ENCODE results near the gene TMEM80. TPM values are rescaled to one million over a fixed set of nuclear protein-coding genes. Genes with fewer than 3 reads are reported as not detected.
"Not testable (repeated sequence)": the region's sequence is repeated elsewhere in the genome, so short reads cannot be mapped to it uniquely, and the experiment has no call there.

TMEM80 gene
- total RNA-seq, 2 donors from 2014 or later: 17.0 to 17.8 TPM

DNA sequence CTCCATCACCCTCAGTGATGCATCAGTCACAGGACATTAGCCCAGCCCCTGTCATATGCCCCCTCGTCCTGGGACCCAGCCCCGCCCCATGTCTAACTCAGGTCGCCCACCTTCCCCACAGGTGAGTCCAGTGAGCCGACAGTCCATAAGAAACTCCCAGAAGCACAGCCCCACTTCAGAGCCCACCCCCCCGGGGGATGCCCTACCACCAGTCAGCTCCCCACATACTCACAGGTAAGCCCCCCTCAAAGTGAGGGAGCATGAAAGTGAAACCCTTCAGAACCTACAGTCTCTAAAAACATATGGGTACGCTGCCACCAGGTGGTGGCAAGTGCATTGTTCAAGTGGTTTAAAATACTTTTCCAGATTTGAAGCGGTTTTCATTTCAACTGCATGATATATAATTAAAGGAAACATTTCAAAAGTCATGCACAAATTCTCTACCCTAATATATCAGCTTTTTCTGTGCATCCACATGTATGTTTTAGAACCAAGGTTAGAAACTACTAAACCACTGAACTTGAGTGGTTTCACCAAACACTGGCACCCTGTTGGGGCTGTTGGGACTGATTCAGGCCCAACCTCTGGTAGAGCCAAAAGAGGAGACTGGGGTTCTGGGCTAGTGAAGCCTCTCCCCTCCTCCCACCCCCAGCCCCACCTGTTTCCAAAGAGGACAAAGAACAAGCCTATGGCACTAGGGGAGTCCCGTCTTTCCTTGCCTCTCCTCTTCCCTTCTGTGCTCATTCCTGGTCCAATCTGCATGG, 27.7 kb downstream of the TMEM80 start:
- Mint-ChIP-seq H3K4me3 (peak overlapping the region; percentile 46 to 84), H3K27ac (no peak overlapping the region), H3K9me3 (no peaks in the 10 kb centered on the region), H3K4me1 (ENCODE audit: low read depth) (peaks cover 20% of the 10 kb centered on the region), H3K27me3 (ENCODE audit: low read depth) (peaks cover 25% of the 10 kb centered on the region), H3K36me3 (ENCODE audit: insufficient read depth in 2 of 2) (peaks cover 0 to 2% of the 10 kb centered on the region in 2 donors)
- ATAC-seq (replicated peaks in 1 of 2) (peak; percentile 20 to 61), DNase-seq (peak; percentile 53)

DNA sequence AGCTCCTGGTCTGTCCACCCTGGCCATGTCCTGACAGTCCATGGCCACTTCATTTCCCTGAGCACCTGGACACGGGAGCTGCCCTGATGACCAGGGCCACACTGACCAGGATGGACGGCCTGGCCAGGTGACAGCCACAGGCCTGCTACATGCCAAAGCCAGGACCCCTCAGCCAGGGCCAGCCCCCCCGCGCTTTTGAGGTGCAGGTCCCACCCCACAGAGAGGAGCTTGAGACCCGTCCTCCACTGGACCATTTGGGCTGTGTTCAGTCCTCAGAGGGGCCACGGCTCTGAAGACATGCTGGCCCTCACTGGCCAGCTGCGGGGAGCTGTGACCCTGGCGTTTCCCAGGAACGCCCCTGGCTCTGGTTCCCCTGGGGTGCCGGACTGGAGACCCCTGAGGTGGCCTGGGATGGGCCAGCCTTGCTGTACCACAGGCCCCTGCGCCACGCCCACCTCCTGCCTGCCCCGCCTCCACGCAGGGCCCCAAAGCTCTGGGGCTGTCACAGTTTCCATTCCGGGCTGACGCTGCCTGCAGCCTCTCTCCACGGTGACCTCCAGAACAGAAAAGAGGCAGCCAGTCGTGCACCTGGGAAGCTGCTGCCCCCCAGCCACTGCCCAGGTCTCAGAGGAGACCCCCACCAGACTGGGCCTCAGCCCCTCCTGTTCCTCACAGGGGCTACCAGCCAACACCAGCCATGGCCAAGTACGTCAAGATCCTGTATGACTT, 28.6 kb downstream of the TMEM80 start:
- no peak overlapping the region for H3K4me3 Mint-ChIP-seq
- no peak for ATAC-seq (replicated peaks in 1 of 2)

GRCh38 chr11:724778-725386, 29.3 kb downstream of the TMEM80 start:
- H3K27ac Mint-ChIP-seq: no peak overlapping the region
- H3K36me3 Mint-ChIP-seq (ENCODE audit: insufficient read depth in 2 of 2): peaks cover 0 to 2% of the 10 kb centered on the region in 2 donors

More for the DNA sequence above, 28.6 kb downstream of the TMEM80 start:
- Mint-ChIP-seq H3K27me3 (ENCODE audit: low read depth) (peaks cover 23% of the 10 kb centered on the region), H3K4me1 (ENCODE audit: low read depth) (peaks cover 20% of the 10 kb centered on the region), H3K27ac (no peak overlapping the region), H3K36me3 (ENCODE audit: insufficient read depth in 2 of 2) (peaks cover 0 to 2% of the 10 kb centered on the region in 2 donors), H3K9me3 (no peaks in the 10 kb centered on the region)
- no peak for DNase-seq

GRCh38 chr11:725624-726202, 30.1 kb downstream of the TMEM80 start:
- no peak for DNase-seq
- ATAC-seq (replicated peaks in 1 of 2): peak; percentile 3 to 17
- Mint-ChIP-seq H3K4me3 (peak overlapping the region; percentile 63 to 81), H3K36me3 (ENCODE audit: insufficient read depth in 2 of 2) (peaks cover 0 to 2% of the 10 kb centered on the region in 2 donors), H3K27me3 (ENCODE audit: low read depth) (peaks cover 12% of the 10 kb centered on the region), H3K4me1 (ENCODE audit: low read depth) (peaks cover 20% of the 10 kb centered on the region), H3K9me3 (no peaks in the 10 kb centered on the region), H3K27ac (no peak overlapping the region)

More at GRCh38 chr11:724778-725386, 29.3 kb downstream of the TMEM80 start:
- DNase-seq: no peak
- Mint-ChIP-seq H3K27me3 (ENCODE audit: low read depth) (peaks cover 16% of the 10 kb centered on the region), H3K9me3 (no peaks in the 10 kb centered on the region), H3K4me1 (ENCODE audit: low read depth) (peaks cover 20% of the 10 kb centered on the region), H3K4me3 (peak overlapping the region; percentile 63 to 81)
- ATAC-seq (replicated peaks in 1 of 2): no peak

- ATAC-seq (replicated peaks in 1 of 2) (peak; percentile 44 to 68), DNase-seq (peak; percentile 69 to 70)
- H3K4me1 Mint-ChIP-seq (ENCODE audit: low read depth): peaks cover 16% of the 10 kb centered on the region
- peaks cover 0 to 2% of the 10 kb centered on the region in 2 donors for H3K36me3 Mint-ChIP-seq (ENCODE audit: insufficient read depth in 2 of 2)
- peaks cover 8% of the 10 kb centered on the region for H3K27me3 Mint-ChIP-seq (ENCODE audit: low read depth)
- peak overlapping the region; percentile 65 to 81 for H3K4me3 Mint-ChIP-seq
- no peak overlapping the region for H3K27ac Mint-ChIP-seq
- H3K9me3 Mint-ChIP-seq: no peaks in the 10 kb centered on the region
Measured at GRCh38 chr11:726278-727220, 30.9 kb downstream of the TMEM80 start.

DNA sequence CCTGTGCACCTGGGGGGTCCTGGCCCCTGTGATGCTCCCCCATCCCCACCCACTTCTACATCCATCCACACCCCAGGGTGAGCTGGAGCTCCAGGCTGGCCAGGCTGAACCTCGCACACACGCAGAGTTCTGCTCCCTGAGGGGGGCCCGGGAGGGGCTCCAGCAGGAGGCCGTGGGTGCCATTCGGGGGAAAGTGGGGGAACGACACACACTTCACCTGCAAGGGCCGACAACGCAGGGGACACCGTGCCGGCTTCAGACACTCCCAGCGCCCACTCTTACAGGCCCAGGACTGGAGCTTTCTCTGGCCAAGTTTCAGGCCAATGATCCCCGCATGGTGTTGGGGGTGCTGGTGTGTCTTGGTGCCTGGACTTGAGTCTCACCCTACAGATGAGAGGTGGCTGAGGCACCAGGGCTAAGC, 31.7 kb downstream of the TMEM80 start:
- H3K27ac Mint-ChIP-seq: no peak overlapping the region
- peaks cover 0 to 2% of the 10 kb centered on the region in 2 donors for H3K36me3 Mint-ChIP-seq (ENCODE audit: insufficient read depth in 2 of 2)
- peaks cover 6% of the 10 kb centered on the region for H3K27me3 Mint-ChIP-seq (ENCODE audit: low read depth)
- peaks cover 16% of the 10 kb centered on the region for H3K4me1 Mint-ChIP-seq (ENCODE audit: low read depth)
- peak overlapping the region in 1 of 2 donors; percentile 12 for H3K4me3 Mint-ChIP-seq
- no peaks in the 10 kb centered on the region for H3K9me3 Mint-ChIP-seq
- ATAC-seq (replicated peaks in 1 of 2) (no peak), DNase-seq (no peak)

DNA sequence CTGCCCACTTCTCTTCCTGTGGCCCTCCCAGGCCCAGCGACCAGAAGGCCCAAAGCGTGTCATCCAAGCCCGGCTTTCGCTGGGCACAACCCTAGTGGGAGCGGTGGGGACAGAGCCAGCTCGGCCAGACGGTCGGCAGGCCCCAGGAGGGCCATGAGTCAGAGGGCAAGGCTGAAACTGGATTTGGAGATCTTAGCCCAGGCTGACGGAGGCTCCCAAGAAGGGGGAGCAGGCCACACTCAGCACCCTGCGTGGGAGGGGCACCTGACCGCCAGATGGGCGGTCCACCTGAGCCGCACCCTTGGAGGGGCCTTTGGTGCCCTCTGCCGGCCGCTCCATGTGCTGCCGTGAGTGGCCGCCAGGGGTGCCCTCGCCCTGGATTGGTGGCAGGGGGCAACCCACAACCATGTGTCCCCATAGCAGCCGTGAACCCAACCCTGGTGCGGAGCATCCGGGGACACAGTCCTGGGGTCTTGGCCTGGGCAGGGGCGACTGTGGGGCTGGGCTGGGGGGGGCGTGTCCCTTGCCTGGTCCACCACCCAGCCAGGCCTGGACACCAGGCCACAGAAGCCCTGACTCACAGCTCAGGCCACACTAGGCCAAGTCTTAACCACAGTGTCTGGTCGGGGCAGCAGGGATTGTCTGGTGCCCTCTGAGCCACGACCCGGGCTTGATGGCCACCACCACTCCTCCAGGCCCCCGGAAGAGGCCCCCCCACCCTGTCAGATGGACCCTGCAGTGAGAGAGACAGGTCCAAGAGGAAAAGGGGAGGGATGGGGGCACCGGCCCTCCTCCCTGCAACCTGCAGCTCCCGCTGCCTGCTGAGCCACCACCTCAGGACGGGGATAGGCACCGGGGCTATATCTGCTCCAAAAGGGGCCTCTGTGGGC, 32.5 kb downstream of the TMEM80 start:
- no peak overlapping the region for H3K27ac Mint-ChIP-seq
- ATAC-seq (replicated peaks in 1 of 2) (peak; percentile 74 to 77), DNase-seq (peak; percentile 85 to 88)
- no peaks in the 10 kb centered on the region for H3K9me3 Mint-ChIP-seq
- H3K4me3 Mint-ChIP-seq: no peak overlapping the region
- peaks cover 13% of the 10 kb centered on the region for H3K4me1 Mint-ChIP-seq (ENCODE audit: low read depth)
- H3K36me3 Mint-ChIP-seq (ENCODE audit: insufficient read depth in 2 of 2): peaks cover 0 to 1% of the 10 kb centered on the region in 2 donors
- peaks cover 3% of the 10 kb centered on the region for H3K27me3 Mint-ChIP-seq (ENCODE audit: low read depth)

DNA sequence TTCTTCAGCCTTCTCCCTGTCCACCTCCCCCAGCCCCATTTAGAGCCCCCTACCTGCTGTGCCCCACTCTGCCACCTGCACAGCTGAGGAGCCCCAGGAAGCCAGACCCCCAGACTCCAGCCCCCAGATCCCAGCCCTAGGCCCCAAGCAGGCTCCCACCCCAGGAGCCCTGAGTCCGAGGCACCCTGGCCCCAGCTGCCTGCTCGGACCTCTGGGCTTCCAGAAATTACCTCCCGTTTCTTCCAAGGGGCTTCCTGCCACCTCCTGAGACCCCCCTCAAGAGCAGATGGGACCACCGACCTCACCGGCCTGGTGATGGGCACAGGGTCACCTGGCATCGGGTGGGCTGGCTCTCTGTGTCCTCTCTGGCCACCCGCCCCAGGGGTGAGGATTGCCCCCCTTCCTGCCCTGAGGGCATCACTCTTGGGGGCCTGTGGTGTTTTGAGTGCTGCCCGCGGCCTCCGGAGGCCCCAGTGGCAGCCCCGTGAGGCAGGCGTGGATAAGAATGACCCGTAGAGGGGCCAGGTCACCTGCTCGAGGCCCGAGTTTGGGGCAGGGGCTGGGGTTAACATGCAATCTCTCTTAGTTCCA, 33.4 kb downstream of the TMEM80 start:
- H3K4me3 Mint-ChIP-seq: no peak overlapping the region
- H3K27ac Mint-ChIP-seq: no peak overlapping the region
- peaks cover 9% of the 10 kb centered on the region for H3K4me1 Mint-ChIP-seq (ENCODE audit: low read depth)
- H3K36me3 Mint-ChIP-seq (ENCODE audit: insufficient read depth in 2 of 2): no peaks in the 10 kb centered on the region
- ATAC-seq (replicated peaks in 1 of 2) (no peak), DNase-seq (no peak)
- no peaks in the 10 kb centered on the region for H3K27me3 Mint-ChIP-seq (ENCODE audit: low read depth)
- H3K9me3 Mint-ChIP-seq: no peaks in the 10 kb centered on the region

DNA sequence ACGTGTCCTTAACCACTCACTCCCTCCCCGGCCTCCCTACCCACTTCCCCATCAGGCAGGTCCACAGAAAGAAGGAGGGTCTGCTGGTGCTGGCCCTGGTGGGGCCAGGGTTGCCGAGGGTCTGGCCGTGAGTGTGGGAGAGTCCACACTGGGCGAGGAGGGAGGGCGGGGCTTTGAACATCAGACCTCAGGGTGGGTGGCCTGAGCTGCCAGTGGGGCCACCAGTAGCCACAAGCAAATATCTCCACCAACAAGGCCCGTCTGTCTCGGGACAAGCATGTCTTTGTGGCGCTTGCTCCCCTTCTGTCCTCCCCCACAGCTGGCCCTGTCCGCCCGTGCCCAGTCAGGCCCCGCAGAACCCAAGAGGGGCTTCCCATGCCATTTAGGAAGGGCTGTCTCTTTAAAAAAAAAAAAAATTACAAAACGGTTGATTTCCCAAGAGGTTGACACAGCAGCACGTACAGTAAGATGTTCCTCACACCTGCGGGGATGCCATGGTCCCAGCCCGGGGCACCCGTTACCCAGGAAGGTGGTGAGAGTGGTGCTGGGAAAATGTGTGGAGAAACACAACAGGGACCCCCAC, 34.0 kb downstream of the TMEM80 start:
- Mint-ChIP-seq H3K4me3 (no peak overlapping the region), H3K36me3 (ENCODE audit: insufficient read depth in 2 of 2) (no peaks in the 10 kb centered on the region), H3K27ac (no peak overlapping the region), H3K27me3 (ENCODE audit: low read depth) (no peaks in the 10 kb centered on the region), H3K4me1 (ENCODE audit: low read depth) (peaks cover 9% of the 10 kb centered on the region), H3K9me3 (no peaks in the 10 kb centered on the region)
- DNase-seq (no peak), ATAC-seq (replicated peaks in 1 of 2) (no peak)

DNA sequence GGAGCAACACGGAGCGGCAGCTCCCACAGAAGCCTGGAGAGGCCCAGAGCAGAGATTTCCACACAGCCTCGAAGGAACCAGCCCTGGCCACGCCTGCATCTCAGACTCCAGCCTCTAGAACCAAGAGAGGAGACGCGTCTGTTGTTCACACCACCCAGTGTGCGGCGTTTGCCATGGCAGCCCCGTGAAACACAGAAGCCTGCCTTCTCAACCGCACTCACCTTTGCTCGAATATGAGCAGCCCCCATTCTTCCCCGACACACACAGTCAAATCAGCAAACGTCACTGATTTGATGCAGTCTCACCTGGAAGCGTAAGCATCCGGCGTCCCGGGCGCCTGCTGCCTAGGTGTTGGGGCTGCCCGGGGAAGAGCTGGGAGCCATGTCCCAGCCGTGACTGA, 37.5 kb downstream of the TMEM80 start:
- H3K36me3 Mint-ChIP-seq (ENCODE audit: insufficient read depth in 2 of 2): peaks cover 0 to 2% of the 10 kb centered on the region in 2 donors
- no peak for DNase-seq
- no peak overlapping the region for H3K4me3 Mint-ChIP-seq
- H3K9me3 Mint-ChIP-seq: no peaks in the 10 kb centered on the region
- no peak for ATAC-seq (replicated peaks in 1 of 2)
- no peak overlapping the region for H3K27ac Mint-ChIP-seq
- no peaks in the 10 kb centered on the region for H3K27me3 Mint-ChIP-seq (ENCODE audit: low read depth)
- H3K4me1 Mint-ChIP-seq (ENCODE audit: low read depth): peaks cover 17% of the 10 kb centered on the region

DNA sequence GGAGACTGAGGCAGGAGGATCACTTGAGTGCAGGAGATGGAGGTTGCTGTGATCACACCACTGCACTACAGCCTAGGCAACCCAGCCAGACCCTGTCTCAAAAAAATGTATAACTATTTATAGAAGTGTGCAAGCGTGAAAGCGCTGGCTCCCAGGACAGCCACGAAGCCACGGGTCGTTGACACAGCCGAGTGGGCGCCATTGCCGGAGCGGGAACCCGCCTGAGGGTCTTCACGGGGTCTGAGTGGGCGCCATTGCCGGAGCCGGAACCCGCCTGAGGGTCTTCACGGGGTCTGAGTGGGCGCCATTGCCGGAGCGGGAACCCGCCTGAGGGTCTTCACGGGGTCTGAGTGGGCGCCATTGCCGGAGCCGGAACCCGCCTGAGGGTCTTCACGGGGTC, 38.9 kb downstream of the TMEM80 start:
- not testable (repeated sequence) for H3K36me3 Mint-ChIP-seq (ENCODE audit: insufficient read depth in 2 of 2); H3K27ac Mint-ChIP-seq; H3K27me3 Mint-ChIP-seq (ENCODE audit: low read depth); ATAC-seq (replicated peaks in 1 of 2); DNase-seq; H3K9me3 Mint-ChIP-seq; H3K4me3 Mint-ChIP-seq
- H3K4me1 Mint-ChIP-seq (ENCODE audit: low read depth): peaks cover 17% of the 10 kb centered on the region
